T1000 (cell line): Measurements from ENCODE around the gene SOX1.

Experiments used
- DNase-seq: peaks from one replicate; lab custom pipeline; 2025; ENCODE audit warnings: mixed read lengths; lab: John Stamatoyannopoulos, UW

The SOX1 gene

GRCh38 chr13:112106478-112107141, 39.7 kb downstream of the SOX1 start:
- DNase-seq = no peak

DNA sequence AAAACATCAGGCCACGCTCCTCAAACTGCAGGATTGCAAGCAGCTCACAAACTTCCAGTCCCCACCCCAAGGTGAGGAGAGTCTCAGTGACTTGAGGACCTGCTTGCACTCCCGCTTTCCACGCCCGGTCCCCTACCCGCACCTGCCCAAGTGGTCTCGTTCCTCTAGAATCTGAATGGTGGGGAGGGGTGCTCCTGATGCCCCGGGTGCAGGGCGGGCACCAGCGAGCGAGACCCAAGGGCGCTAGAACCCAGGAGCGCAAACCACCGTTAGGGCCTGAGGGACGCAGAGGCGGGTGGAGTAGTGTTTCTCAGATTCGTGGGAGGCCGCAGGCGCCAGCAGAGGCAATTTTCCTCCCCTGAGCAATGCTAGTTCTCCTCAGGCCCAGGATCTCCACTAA, 40.3 kb downstream of the SOX1 start:
- no peak for DNase-seq

DNA sequence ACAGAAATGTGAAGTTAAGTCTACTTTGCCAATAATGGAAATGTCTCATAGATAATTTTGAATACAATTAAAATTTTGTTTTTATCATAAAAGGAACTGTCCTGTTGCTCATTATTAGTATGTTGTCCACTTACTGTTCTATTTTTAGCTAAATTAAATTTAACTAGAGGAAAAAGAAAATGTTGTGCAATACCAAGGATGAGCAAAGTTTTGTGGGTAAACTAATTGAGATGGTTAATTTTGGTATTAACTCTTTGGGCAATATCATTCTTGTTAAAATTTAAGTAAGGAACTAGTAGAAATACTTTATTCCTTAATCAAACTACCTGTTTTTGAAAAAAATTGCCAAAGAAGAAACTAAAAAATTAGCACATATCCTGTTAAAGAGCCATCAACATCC, 43.5 kb downstream of the SOX1 start:
- no peak for DNase-seq

- DNase-seq = no peak
These were observed 44.4 kb downstream of the SOX1 start for GRCh38 chr13:112111239-112111857.

GRCh38 chr13:112112534-112113276, 45.8 kb downstream of the SOX1 start:
- no peak for DNase-seq

GRCh38 chr13:112113348-112113747, 46.4 kb downstream of the SOX1 start:
- DNase-seq = no peak

DNA sequence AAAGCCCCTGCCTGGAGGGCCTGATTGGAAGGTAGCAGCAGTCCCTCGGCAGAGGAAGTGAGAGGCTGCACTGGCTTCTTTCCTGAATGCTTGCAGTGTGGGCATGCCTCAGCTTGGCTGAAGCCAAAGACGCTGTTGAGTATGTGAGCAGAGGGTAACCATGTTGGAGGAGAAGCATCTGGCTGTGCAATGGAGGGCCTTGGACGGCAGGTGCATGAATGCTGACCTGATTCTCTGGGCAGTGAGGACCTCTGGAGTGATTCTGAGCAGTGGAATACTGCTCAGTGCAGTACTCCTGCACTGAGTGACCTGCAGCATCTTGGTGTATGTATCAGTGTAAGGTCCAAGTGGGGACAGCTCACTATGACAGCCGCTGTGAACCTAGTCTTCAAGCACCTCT, 46.9 kb downstream of the SOX1 start:
- no peak for DNase-seq

DNA sequence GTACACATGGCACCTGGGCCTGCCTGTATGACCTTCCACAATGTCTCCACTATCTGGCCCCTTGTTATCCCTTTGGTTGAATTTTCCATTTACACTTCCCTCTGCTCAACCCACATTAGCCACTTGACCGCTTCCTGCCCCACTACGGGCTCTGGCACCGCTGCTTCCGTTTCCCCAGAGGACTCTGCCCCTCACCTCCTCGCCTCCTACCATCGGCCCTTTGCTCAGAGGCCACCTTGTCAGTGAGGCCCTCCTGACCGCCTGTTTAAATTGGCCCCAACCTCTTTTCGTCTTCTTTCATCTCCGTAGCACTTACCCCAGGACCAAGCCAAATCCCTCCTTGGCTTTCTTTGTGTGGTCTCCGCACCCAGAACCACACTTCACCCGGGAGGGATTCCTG, 47.4 kb downstream of the SOX1 start:
- DNase-seq = no peak

DNA sequence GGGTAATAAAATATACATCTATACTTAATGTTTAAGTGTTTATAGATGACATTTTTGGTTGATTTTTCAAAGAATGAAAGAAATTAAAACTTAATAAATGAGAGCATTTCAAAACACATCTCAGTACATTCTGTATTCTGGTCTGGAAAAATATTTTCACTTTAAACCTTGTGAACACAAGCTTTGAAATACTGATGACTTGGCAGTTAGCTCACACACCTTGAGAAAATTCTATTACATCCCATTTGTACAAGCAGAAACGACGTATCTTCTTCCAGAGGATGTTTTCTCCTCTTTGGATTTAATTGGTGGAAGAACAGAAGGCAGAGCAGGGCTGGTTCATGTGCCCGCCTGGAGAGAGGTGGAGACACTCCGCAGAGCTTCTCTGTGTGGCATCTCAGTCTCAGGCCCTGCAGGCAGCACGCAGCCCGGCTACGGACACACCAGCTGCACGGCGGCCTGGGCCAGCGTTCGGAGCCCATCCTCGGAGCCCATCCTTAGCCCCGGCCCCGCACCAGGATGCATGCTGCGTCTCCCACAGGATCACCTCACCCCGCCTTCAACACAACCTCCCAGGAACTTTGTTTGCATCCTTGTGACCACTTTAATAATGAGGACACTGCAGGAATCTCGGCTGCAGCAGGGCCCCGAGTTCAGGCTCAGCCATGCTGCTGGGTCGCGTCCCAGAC, 48.6 kb downstream of the SOX1 start:
- no peak for DNase-seq

DNA sequence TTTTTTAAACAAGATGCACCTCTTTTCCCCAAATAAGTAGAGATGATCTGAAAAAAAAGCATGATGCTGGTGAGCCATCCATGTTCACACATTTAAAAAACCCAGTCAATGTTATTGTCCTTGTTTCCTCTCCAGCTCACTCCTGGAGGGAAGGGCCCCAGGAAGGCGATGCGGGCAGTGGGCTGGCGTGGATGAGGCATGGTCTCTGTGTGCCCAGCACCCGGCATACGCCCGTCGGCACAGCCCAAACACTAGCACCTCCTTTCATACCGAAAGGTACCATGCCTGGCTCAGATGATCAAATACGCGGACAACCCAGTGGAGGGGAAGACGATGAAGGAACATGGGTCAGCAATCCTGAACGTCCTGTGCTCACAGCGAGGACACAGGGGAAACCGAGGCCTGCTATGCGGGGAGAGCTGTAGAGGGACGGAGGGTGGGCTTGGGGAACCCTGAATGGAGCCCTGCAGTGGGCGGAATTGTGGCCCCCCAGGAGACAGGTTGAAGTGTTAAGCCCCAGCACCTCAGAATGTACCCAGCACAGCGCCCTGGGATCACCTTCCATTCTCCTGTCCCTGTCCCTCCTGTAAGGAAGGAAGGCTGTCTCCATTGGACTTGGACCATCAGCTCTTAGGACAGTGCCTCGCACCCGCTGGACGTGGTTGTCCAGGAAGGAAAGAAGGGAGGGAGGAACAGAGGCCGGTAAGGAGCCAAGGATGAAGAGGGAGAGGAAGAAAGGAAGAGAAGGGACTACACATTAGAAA, 49.4 kb downstream of the SOX1 start:
- no peak for DNase-seq

GRCh38 chr13:112117258-112117954, 50.5 kb downstream of the SOX1 start:
- no peak for DNase-seq

DNA sequence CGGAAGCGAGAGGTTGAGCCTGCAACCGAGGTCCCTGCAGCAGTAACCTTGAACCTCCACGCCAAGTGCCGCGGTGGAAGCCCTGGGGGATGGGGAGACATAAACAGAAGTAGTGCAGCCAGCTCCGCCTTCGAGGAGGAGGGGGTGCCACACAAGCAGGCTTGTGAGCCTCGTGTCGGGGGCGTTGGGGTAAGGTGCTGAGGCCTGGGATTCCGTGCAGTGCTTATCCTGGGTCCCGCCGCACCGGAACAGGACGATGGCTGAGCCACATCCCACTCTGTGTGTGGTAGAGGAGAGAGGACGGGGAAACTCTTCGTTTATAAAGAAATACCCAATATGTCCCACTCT, 51.0 kb downstream of the SOX1 start:
- DNase-seq = no peak

DNA sequence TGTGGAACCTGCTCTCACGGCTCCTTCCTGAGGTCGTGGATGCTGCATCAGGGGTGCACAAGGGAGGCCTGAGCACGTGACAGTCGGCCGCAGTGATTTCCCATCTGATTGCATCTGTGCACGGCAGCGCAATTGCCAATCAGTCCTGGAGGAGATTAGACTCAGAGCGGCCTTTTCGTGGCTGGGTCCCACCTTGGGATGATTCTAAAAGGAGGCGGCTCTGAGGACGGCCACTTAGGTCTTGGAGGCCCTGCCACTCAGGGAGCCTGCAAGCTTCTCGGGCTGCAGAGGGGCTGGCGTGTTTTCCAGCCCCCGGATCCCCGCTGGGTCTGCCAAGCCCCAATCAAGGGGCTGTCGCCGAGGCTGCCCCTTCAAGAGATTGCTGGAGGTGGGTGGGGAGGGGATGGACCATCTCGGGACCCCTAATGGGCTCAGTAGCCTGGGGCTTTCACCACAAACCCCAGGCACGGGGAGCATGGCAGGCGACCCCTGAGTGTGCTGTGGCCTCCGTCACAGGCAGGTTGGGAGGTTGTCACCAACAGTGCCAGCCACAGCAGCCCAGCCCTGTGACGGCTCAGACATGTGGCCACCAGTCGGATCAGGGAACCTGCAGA, 51.6 kb downstream of the SOX1 start:
- DNase-seq = no peak

GRCh38 chr13:112119192-112120030, 52.5 kb downstream of the SOX1 start:
- no peak for DNase-seq

DNA sequence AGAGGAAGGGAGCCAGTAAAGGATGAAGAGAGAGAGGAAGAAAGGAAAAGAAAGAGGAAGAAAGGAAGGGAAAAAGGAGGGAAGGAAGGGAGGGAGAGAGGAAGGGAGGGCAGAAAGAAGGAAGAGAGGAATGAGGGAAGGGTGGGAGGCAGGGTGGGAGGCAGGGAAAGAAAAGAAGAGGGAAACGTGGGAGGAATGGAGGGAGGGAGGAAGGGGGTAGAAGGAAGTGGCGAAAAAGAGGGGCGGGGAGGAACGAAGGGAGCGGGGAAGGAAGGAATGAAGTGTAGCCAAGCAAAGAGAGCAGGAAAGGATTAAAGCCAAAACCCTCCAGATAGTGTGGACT, 53.1 kb downstream of the SOX1 start:
- DNase-seq = no peak
